ENCODE results near the gene ZNF474. TPM values are rescaled to one million over a fixed set of nuclear protein-coding genes. Genes with fewer than 3 reads are reported as not detected.

The ZNF474 gene
- total and polyA plus RNA-seq, 2 donors (not counting 1 experiment from before 2014, with no cell fraction given) = 0.12 TPM; not detected in 1

- POLR2A ChIA-PET = no interaction called here
- intact Hi-C loops (cut with micrococcal nuclease) = no loop called here
- Histone ChIP-seq H3K9me3 (ENCODE audit: control extremely low read depth in 1 of 3, control insufficient read depth in 2 of 3, insufficient read depth in 1 of 3, low read length in 2 of 3) (no peaks in the 10 kb centered on the region), H3K4me3 (ENCODE audit: control extremely low read depth in 1 of 5, extremely low read depth in 1 of 5, insufficient read depth in 1 of 5, low read depth in 2 of 5, low read length in 4 of 5) (no peak overlapping the region), H3K27me3 (replicated peaks in 1 of 4; ENCODE audit: control extremely low read depth in 1 of 4, control insufficient read depth in 3 of 4, insufficient read depth in 4 of 4, low read length in 3 of 4) (no peaks in the 10 kb centered on the region), H3K9ac (ENCODE audit: low read length) (no peak overlapping the region), H3K27ac (ENCODE audit: low read length in 2 of 2) (no peak overlapping the region), H3K79me2 (ENCODE audit: control insufficient read depth, insufficient read depth, low read length) (no peaks in the 10 kb centered on the region), H3K4me1 (ENCODE audit: control insufficient read depth in 2 of 2, insufficient read depth in 2 of 2, low read length in 2 of 2) (no peaks in the 10 kb centered on the region), H2AFZ (ENCODE audit: insufficient read depth, low read depth, low read length, poor library complexity, severe bottlenecking) (no peak overlapping the region), H3K36me3 (replicated peaks in 1 of 2; ENCODE audit: control extremely low read depth in 1 of 2, control insufficient read depth in 1 of 2, extremely low read depth in 1 of 2, insufficient read depth in 2 of 2, low read length in 1 of 2) (no peaks in the 10 kb centered on the region), H3K4me2 (replicated peaks; ENCODE audit: low read depth, low read length, poor library complexity, severe bottlenecking) (no peak overlapping the region), H4K20me1 (ENCODE audit: control insufficient read depth, insufficient read depth, low read length, poor library complexity, severe bottlenecking) (no peaks in the 10 kb centered on the region)
- ATAC-seq (ENCODE audit: low read depth) = no peak
- Mint-ChIP-seq H3K27me3 (no peaks in the 10 kb centered on the region), H3K4me1 (no peaks in the 10 kb centered on the region), H3K27ac (no peak overlapping the region), H3K9me3 (ENCODE audit: insufficient read depth) (no peaks in the 10 kb centered on the region), H3K4me3 (no peak overlapping the region)
- TF ChIP-seq EZH2 (IDR thresholded peaks at IDR 0.05; ENCODE audit: borderline replicate concordance, insufficient read depth, low read depth, low read length, poor library complexity, severe bottlenecking) (no peak), CTCF (IDR thresholded peaks at IDR 0.05) (no peak)
- DNase-seq = no peak
- WGBS (ENCODE audit: insufficient coverage) = no CpG with 5 or more reads among the region's 2 CpGs
- CTCF ChIA-PET = no interaction called here
Measured at GRCh38 chr5:122130152-122130551, 806 bp downstream of the ZNF474 start.

- DNase-seq (no peak), ATAC-seq (ENCODE audit: low read depth) (no peak)
- WGBS (ENCODE audit: insufficient coverage) = no CpG with 5 or more reads among the region's 4 CpGs
- no peaks in the 10 kb centered on the region for H3K4me1 ChIP-seq (ENCODE audit: control insufficient read depth in 2 of 2, insufficient read depth in 2 of 2, low read length in 2 of 2)
- no peak overlapping the region for H3K27ac Mint-ChIP-seq
- peaks cover 6% of the 10 kb centered on the region for H3K27me3 Mint-ChIP-seq
- H2AFZ ChIP-seq (ENCODE audit: insufficient read depth, low read depth, low read length, poor library complexity, severe bottlenecking) = no peak overlapping the region
- H3K27me3 ChIP-seq (replicated peaks in 1 of 4; ENCODE audit: control extremely low read depth in 1 of 4, control insufficient read depth in 3 of 4, insufficient read depth in 4 of 4, low read length in 3 of 4) = no peaks in the 10 kb centered on the region
- intact Hi-C loops (cut with micrococcal nuclease) = no loop called here
- no peaks in the 10 kb centered on the region for H3K4me1 Mint-ChIP-seq
- no peak overlapping the region for H3K4me3 Mint-ChIP-seq
- no peaks in the 10 kb centered on the region for H4K20me1 ChIP-seq (ENCODE audit: control insufficient read depth, insufficient read depth, low read length, poor library complexity, severe bottlenecking)
- POLR2A ChIA-PET = no interaction called here
- H3K9me3 Mint-ChIP-seq (ENCODE audit: insufficient read depth) = peaks cover 2% of the 10 kb centered on the region
- TF ChIP-seq CTCF (IDR thresholded peaks at IDR 0.05) (no peak), EZH2 (IDR thresholded peaks at IDR 0.05; ENCODE audit: borderline replicate concordance, insufficient read depth, low read depth, low read length, poor library complexity, severe bottlenecking) (no peak)
- CTCF ChIA-PET = no interaction called here
- no peaks in the 10 kb centered on the region for H3K9me3 ChIP-seq (ENCODE audit: control extremely low read depth in 1 of 3, control insufficient read depth in 2 of 3, insufficient read depth in 1 of 3, low read length in 2 of 3)
- no peaks in the 10 kb centered on the region for H3K36me3 ChIP-seq (replicated peaks in 1 of 2; ENCODE audit: control extremely low read depth in 1 of 2, control insufficient read depth in 1 of 2, extremely low read depth in 1 of 2, insufficient read depth in 2 of 2, low read length in 1 of 2)
- H3K4me3 ChIP-seq (ENCODE audit: control extremely low read depth in 1 of 5, extremely low read depth in 1 of 5, insufficient read depth in 1 of 5, low read depth in 2 of 5, low read length in 4 of 5) = no peak overlapping the region
- no peak overlapping the region for H3K27ac ChIP-seq (ENCODE audit: low read length in 2 of 2)
- no peak overlapping the region for H3K9ac ChIP-seq (ENCODE audit: low read length)
- no peak overlapping the region for H3K4me2 ChIP-seq (replicated peaks; ENCODE audit: low read depth, low read length, poor library complexity, severe bottlenecking)
- H3K79me2 ChIP-seq (ENCODE audit: control insufficient read depth, insufficient read depth, low read length) = no peaks in the 10 kb centered on the region
Measured at GRCh38 chr5:122137702-122138101, 8.4 kb downstream of the ZNF474 start.

All from B cell (primary cell).